A549 (cell line): ENCODE data around the gene TNS1.

ENCODE experiments used
- RAD21 ChIP-seq, 2 experiments: fragments of >200 bp in 1 of 2; sonication (Bioruptor Twin) in 1 of 2; formaldehyde crosslinking in 1 of 2; IDR thresholded peaks in 1 of 2; conservative IDR thresholded peaks in 1 of 2; 2 replicates in 1 of 2; 3 replicates in 1 of 2; pipeline ENCODE4 v1.6.1; 2012 to 2018; ENCODE audit warnings: inconsistent platforms in 1 of 2
- REST ChIP-seq: fragments of 200-600 bp; sonication (generic); IDR thresholded peaks from 2 replicates; pipeline ENCODE4 v1.6.1; 2016; ENCODE audit warnings: antibody characterized with exemption, mild to moderate bottlenecking, moderate library complexity

- TF ChIP-seq REST (no peak), RAD21 (conservative IDR thresholded peaks at IDR 0.05 in 1 of 2, IDR thresholded peaks at IDR 0.05 in 1 of 2) (no peak)
These were observed 14.6 kb upstream of the TNS1 start for GRCh38 chr2:218017211-218018053.
